Measurements from ENCODE around the gene SSTR3.

DNA sequence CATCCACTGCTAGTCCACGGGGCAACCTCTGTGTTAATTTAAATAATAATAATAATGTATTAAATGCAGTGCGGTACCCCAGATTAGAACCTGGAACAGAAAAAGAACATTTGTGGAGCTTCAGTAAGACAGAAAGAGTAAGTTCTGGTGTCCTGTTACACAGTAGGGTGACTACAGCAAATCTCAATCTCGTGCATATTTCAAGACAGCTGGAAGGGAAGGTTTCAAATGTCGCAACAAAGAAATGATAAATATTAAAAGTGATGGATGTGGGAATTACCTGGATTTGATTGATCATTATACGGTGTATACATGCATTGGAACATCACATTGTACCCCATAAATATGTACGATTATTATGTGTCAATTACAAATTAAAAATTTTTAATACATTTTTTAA is 33.5 kb upstream of the SSTR3 start:
- TF ChIP-seq, protein P1, sequence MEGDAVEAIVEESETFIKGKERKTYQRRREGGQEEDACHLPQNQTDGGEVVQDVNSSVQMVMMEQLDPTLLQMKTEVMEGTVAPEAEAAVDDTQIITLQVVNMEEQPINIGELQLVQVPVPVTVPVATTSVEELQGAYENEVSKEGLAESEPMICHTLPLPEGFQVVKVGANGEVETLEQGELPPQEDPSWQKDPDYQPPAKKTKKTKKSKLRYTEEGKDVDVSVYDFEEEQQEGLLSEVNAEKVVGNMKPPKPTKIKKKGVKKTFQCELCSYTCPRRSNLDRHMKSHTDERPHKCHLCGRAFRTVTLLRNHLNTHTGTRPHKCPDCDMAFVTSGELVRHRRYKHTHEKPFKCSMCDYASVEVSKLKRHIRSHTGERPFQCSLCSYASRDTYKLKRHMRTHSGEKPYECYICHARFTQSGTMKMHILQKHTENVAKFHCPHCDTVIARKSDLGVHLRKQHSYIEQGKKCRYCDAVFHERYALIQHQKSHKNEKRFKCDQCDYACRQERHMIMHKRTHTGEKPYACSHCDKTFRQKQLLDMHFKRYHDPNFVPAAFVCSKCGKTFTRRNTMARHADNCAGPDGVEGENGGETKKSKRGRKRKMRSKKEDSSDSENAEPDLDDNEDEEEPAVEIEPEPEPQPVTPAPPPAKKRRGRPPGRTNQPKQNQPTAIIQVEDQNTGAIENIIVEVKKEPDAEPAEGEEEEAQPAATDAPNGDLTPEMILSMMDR (IDR thresholded peaks at IDR 0.05; ENCODE audit: low read length), result no peak
- TF ChIP-seq EZH2 (IDR thresholded peaks at IDR 0.05; ENCODE audit: borderline replicate concordance, low read length), result no peak
